NCI-H2196 (cell line): ENCODE measurements around the gene DAB2.
"Not testable (repeated sequence)": the region's sequence is repeated elsewhere in the genome, so short reads cannot be mapped to it uniquely, and the experiment has no call there.

Experiments used
- DNase-seq: peaks from one replicate; lab custom pipeline; 2025; ENCODE audit not compliant: unreplicated experiment; lab: John Stamatoyannopoulos, UW

DAB2 gene

DNA sequence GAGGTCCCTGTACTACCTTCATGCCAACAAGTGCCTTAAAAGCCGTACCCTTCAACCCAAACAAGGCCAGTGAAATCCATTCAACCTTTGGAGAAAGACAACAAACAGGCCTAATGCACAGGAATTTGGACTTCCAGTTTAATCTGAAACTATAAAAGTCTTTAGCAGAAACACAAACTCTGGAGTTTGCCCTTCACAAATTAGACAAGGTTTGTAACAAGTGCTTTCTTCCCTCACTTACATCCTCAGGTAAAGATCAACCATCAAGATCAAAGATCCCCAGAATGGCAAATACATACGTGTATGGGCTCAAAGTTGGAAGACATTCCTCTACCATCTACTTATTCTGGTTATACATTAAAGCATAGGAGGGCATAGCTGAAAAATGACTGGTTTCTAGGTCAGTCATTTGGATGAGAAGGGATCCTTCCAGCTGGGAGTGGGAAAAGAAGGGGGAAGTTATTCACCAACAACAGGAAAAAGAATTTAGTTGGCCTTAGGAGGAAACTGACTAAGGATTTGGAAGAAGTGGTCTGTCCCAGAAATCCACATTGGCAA, 2.0 kb downstream of the DAB2 start:
- no peak for DNase-seq

DNA sequence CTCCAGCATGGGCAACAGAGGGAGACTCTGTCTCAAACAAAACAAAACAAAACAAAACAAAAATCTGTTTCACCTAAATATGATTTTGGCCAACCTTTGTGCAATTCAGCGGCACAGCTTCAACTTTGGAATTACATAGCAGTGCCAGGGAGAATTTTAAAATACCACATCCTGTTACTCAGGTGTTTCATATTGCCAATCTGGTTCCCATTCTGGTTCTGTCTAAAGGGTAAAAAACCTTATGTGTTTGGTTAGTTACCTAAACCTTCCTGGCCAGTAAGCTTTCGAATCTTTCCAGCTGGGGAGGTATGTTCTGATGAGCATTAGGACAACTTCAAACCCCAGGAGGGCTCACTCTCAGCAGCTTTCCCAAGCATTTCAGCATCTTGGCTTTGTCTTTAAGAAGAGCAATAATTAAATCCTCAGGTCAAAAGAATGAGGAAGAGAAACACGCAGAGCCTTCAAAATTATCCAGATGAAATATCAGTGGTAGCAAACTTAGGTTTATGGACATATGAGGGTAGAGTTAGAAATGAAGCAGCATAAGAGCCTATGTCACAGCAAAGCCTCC, 2.7 kb downstream of the DAB2 start:
- no peak for DNase-seq

DNA sequence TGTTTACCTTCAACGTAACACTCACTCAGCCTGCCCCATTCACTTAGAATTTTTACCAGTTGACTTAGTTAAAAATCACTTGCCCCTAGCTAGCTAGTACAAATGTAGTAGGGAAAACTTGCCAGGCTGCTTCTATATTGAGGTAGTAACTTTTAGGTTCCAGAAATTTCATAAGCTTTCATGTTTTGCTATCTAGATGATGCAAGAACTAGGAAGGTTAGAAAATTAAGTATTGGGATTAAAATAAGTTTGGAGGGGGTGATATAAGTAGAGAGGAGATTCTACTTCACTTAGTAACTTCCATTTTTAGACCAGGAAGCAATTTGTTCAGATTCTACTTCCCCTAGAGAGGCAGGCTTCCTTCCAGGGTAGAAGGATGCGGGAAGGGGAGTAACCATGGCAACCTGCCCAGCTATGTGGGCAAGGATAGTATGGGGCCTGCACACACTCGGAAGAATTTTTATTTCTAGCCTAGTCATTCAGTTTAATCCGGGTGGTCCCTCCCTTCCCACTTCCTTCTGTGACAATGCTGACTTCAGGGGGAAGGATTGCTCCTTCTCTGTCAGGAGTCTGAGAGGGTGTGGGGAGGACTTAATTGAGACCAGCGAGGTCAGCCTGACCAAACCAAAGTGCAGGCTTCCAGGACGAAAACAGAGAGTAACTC, 4.2 kb downstream of the DAB2 start:
- no peak for DNase-seq

DNA sequence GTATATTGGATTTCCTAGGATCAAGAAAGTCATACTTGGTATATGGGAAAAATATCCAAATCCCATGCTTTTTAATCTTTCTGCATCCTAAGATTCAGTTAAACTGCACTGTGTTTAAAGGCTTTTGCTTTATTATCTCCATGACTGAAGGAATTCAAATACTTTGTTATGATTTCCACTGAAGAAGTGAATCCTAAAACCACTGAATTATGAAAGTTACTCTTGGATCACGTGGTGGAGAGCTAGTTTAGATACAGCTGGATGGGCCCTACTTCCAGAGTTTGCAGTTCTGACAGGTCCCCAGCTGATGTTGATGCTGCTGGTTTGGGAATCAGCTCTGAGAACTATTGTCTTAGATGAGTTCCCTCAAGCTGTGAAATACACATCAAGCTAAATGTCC, 5.0 kb downstream of the DAB2 start:
- no peak for DNase-seq

DNA sequence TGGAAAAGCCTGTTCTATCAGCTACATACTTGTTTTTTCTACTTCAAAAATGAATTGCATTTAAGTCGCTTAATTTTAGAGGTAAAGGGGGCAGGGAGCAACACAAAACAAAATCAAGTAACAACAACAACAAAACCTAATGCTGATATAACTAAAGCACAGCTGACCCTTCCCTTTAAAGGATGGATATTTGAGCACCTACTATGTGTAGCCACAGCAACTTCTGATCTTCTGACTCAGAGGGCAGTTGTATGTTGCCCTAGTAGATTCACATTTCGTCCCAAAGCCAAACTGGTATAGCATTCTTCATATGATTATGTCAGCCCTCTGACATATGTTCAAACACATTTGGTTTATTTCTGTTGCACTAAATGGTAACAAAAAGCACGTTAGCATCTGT, 6.8 kb downstream of the DAB2 start:
- no peak for DNase-seq

DNA sequence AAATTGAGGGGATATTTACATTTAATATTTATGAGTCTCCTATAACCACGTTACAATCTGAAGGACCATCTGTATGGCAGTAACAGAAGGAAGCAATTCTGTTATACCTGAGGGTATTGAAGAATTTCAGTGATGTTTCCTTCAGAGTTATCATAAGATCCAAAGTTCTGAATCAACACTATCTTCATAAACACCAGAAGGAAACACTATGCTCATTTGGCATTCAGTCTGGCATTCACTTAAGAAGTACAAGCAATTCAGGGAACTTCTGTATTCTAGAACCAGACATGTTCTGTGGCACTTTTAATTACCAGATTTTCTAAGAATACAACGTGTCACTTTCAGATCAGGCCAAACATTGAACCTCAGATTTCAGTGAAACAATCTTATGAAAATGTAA, 9.6 kb downstream of the DAB2 start:
- no peak for DNase-seq

DNA sequence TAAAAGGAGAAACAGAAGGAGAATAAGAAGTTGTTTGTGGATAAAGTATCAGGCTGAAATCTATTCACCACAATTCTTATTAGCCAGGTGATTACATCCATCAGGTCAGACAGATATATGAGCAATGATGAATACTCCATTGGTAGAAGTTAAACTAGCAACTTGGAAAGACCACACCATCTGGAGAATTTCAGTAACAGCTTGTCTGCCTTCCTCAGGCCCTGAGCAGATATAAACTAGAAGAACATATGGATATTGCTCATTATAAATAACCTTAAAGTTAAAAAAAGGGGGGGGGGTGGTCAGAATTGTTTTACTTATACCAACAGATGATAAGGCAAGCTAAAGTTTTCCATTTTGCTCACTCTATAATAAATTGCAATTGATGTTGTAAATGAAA, 10.4 kb downstream of the DAB2 start:
- no peak for DNase-seq

DNA sequence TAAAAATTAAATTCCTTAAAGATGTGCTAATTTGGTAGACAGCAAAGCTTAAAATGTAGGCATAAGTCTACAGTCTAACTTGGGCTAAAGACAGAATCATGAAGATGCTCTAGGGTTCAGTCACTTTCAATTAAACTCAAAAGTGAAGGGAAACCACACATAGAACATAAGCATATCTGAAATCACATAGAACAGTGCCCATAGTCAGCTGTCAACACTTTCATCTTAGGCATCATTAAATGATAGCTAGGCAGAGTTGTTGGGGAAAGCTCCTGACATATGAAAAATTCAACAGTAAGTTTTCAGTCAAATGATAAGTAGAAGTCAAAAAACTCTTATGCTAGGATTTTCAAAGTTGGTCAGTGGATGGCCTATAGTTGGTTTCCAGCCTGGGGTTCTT, 11.0 kb downstream of the DAB2 start:
- no peak for DNase-seq

DNA sequence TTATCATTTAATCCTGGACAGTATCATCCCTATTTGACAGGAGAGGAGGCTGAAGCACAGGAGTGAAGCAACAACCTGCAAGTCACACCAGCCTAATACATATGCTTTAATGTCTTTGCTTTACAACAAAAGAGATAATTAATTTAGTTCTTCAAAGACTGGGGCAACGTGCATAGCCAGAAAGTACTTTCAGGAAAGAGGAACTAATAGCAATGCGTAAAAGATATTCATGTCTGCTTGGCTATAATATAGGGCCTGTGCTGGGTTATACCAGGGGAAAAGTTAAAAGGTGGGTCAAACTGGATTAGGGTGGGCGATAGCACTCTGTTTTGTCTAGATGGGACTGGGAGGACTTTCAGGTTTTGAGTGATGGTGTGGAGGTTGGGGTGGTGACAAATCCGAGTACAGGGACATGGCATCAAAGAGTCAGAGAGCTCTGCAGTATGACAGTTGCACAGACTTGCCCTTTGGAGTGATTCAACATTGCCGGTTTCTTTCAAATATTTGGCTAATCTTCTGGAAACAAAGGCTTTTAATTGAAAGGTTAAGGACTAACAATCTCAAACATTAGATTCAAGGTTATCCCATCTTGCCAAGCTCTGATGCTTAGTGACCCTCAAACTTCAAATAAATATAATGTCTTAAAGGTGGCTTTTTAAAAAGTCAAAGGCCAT, 11.9 kb downstream of the DAB2 start:
- DNase-seq: no peak

DNA sequence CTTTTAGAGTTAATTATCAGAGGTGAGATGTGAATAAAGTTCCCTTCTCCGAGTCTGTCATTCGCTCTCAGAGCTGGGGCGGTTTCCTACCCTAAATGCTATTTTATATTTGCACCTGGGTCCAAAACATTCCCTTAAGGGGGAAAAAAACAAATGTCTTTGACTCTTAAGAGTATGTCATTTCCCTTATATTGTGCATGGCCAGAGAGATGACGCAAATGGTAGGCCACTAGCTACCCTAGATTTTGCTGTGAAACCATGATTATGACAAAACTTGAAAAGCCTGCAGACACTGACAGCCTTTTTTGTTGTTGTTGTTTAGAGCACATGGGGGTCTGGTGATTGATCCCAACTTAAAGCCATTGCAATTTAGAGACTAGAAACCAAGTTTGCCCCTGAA, 12.8 kb downstream of the DAB2 start:
- no peak for DNase-seq

DNA sequence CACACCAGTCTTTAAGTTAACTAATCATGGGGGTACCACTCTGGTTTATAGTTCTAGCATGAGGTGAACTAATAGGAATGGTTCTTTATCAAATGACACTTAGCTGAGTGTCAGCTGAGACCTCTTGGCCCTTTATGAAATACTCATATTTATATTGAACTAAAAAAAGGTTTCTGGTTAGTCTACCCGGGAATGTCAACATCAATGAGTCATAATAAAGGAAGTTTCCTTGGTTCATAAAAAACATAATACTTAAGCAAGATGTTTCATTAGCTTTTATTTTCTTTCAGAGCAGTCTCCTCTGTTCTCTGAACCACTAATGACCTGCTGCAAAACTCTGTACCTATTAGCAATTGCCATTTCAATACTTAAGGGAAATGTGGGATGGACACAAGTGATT, 13.7 kb downstream of the DAB2 start:
- DNase-seq: no peak

DNA sequence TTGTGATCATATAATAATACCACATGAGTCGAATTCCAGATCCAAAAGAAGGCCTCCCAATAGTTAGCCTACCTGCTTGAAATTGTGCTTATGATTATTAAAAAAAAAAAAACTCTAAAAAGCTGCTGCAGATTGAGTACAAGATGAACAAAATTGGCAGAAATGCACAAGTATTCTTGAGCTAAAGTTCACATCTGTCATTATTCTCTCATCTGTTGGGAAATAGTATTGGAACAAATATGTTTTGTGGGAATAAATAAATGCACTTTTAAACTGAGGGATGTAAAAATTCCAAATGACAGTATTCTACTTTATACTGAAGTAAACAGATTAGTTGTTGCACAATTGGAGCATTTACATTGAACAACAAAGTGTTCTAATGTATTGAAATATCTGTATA, 15.7 kb downstream of the DAB2 start:
- DNase-seq: no peak

DNA sequence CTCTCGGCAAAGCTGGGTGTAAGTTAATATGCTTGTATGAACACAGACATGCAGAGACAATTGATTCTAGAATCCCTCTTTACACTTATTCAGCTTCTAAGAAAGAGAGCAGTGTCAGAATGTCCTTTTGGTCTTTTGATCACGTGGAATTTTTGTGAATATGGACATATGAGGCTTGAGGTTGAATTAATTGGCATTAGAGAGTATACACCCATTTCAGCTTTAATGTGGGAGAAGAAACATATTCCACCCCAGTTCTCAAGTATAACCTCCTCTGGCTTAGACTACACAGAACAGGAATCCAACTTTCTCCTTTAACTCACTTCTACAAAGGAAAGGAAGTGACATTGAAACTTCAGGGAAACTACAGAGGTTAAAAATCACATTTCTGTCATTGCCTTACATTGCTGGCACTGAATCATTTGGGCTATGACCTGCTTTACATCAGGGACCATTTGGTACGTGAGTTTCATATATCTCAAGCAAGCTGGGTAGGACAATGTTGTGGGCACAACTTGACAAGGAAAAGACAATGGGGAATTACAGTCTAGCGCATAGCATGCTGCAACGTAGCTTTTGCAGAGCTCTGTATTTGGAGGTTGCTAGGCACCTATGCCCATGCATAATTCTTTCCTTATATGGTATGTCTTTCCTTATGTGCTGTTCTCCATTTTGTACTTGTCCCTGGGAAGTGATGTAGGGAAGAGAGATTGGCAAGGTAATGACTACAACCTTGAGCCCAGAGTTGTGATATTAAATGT, 19.5 kb downstream of the DAB2 start:
- DNase-seq: no peak

DNA sequence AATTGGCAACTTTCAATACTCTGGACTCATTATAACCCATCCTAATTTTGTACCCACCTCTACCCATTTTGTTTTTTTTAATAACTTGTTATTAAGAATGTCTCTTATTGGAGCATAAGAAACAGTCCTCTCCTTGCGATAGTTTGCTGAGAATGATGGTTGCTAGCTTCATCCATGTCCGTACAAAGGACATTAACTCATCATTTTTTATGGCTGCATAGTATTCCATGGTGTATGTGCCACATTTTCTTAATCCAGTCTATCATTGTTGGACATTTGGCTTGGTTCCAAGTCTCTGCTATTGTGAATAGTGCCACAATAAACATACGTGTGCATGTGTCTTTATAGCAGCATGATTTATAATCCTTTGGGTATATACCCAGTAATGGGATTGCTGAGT, 21.0 kb downstream of the DAB2 start:
- not testable (repeated sequence) for DNase-seq

DNA sequence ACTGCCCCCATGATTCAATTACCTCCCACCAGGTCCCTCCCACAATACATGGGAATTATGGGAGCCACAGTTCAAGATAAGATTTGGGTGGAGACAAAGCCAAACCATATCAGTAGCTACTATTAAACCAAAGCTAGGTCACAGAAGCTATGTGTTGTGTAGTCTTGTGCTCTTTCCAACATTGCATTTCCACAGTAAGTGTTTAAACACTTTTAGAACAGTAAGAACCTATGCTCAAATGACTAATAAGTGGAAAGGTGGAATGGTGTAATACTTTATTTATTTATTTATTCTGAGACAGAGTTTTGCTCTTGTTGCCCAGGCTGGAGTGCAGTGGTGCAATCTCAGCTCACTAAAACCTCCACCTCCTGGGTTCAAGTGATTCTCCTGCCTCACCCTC, 22.6 kb downstream of the DAB2 start:
- not testable (repeated sequence) for DNase-seq

DNA sequence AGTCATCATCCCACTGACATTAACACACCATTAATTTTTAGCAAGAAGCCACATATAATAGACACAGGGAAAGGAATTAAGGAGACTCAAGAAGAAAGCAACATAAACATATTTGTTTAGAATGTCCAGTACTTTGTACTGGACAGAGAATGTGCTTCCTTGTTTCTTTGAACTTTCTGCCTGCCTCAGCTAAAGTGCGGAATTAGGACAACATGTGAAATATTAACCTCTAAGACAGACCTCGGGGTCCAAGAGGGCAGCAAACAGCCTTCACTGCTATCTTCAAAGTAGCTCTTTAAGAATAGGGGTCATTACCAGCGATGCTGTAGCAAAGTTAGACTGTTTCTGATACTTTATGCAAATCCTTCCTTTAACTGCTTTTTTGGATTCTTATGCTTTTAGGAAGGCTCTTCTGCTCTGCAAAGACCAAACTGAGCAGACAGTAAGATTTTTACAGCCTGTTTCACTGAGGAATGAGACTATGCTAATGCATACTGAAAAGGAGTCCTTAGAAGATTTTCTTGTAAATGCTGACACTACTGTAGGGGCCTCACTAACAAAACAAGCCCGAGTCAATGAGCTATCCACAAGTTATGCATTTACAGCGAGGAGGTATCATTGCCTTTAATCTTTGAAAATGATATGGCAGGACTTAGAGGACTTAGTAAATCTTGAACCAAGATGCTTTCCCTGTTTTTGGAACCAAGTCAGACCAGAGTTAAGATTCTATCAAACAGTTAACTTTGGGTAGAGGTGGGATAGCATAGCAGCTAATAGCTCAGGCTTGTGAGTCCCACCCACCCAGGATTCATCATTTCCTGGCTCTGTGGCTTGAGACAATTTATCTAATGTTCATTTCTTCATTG, 23.8 kb downstream of the DAB2 start:
- DNase-seq: no peak

DNA sequence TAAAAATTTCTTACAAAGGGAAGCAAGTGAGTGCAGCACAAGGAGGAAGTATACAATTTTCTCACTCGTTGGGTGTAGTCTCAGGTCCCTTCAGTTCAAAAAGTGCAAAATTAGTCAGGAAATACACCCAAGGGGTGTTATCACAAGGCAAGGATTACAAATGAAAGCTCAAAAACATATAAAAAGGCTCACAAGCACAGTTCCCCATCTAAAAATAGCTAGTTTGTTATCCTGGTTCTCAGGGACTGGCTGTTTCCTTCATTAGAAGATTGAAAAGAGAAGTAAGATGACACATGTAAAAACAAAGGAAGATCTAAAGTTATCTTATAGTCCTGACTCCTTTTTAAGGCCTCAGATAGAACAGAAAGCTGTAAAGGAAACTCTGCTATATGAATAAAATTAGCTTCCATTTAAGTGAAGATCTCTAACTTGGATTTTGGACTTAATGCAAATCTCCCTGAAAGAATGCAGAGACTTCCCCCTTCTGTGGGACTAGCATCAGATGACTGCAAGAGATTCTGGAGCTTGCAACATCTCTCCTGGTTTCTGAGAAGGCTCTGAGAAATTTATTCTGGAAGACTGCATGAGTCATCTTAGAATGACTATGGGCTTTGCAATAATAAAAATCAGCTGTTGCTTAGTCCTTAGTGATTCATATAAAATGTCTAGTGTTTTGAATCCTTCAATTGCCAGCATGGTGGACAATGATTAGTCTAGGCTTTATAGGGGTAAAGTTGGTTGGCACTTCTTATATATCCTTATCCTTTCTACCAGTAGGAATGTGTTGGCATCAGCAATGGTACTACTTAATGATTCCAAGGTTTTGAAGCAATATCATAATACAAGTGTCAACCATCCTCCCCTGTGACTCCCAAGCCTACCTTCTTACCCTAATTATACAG, 25.4 kb downstream of the DAB2 start:
- no peak for DNase-seq

DNA sequence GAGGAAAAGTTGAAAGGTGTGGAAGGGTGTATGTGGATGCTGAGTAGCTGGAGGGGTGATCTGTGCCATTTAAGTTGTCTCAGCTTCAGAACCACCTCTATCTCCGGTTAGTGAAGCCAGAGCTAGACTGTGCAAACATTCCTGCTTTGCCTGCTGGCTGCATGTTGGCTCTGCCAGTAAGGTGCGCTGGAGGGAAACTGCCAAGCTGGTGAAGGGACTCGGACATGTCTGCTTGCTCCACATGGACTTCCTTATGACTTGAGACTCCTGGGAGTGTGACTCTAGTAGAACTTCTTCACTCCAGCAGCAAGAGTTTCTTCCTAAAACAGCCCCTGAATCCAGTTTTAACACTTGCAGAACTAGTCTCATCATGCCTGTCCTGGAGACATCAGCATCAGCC, 27.9 kb downstream of the DAB2 start:
- DNase-seq: no peak

DNA sequence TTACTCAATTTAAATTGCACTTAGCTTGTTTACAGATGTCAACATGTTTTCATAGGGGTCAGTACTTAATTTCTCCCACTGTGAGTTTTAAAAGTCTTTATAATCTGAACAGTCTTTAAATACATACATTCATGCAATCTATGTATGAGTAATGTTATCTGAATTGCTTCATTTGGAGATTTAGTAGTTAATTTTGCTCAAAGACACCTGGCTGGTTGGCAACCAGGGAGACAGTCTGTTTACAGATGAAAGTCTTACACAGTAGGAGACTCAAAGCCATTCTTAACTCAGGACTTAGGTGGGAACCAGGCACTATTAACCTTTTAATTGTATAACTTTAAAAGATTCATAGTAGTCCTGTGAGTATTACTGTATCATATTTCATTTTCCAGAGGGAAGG, 29.3 kb downstream of the DAB2 start:
- no peak for DNase-seq

DNA sequence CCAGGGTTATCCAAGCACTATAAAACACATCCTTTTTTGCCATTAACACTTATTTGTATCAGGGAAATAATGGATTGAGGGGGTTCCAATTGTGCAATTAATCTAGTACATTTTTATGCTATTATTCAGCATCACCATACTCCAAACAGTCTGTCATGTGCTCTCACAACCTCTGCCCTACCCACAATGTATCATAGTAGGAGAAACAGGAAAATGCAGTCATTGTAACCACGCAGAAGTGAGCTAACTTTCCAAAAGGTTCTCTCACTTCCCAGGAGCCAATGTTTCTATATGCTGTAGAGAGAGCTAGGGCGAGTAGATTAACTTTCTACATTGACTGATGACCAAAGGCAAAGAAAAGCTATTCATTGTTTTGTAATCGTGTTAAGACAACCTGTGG, 29.8 kb downstream of the DAB2 start:
- no peak for DNase-seq
